ENCODE results near the gene CYFIP2. TPM values are rescaled to one million over a fixed set of nuclear protein-coding genes. Genes with fewer than 3 reads are reported as not detected.
"Not testable (repeated sequence)": the region's sequence is repeated elsewhere in the genome, so short reads cannot be mapped to it uniquely, and the experiment has no call there.

CYFIP2 gene
- total RNA-seq, 1 experiment from 2014 or later = 355 TPM

DNA sequence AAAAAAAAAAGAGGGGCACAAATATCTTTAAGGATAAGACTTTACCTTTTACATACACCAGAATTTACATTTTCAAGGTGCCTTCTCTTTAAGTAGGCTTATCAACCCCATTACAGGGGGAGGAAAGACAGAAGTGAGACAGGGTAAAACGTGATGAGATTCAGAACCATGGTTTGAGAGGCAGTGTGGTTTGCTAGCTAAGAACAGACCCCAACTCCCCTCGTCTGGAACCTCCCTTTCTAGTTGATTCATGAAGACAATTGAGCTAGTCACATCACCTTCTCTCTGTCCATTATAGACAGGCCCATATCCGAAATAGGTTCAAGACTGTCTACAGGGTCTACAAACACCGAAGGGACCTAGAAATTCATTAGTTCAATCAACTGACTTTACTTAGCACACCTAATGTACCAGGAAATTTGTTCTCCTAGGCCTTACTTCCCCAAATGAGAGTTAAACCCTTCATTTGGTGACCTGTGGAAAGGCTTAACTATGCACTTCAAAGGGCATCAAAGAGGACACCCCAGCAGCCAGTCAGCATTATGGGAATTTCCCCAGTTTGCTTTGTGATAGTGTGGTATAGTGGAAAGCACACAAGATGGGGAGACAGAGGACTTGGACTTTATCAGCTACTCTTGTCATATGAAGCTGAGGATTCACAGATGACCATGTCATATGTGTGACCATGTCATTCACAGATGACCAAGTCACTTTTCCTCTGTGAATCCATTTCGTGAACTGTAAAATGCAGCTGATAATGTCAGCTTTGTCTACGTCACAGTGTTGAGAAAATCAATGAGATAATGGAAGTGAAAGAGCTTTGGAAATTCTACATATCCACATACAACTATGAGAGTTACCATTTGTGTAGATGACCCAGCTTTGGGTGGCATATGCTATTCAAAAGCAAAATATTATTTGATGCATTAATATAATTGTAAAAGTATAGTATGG, 40.2 kb upstream of the CYFIP2 start:
- peaks cover 13% of the 10 kb centered on the region for H3K4me1 ChIP-seq (ENCODE audit: low read length)
- no peaks in the 10 kb centered on the region for H3K79me2 ChIP-seq (ENCODE audit: low read length)
- H3K9ac ChIP-seq (ENCODE audit: low read length) = no peak overlapping the region
- no peak overlapping the region for H3K4me2 ChIP-seq (ENCODE audit: low read depth, low read length, poor library complexity, severe bottlenecking)
- H4K20me1 ChIP-seq (ENCODE audit: insufficient read depth, low read depth, low read length) = no peaks in the 10 kb centered on the region
- DNase-seq = no peak
- H3K9me3 ChIP-seq (ENCODE audit: low read length) = no peaks in the 10 kb centered on the region
- H3K4me3 ChIP-seq (ENCODE audit: low read length) = no peak overlapping the region
- H3K27me3 ChIP-seq (ENCODE audit: low read length) = no peaks in the 10 kb centered on the region
- H3K9me2 ChIP-seq (replicated peaks; ENCODE audit: insufficient read depth, low read length) = no peaks in the 10 kb centered on the region
- H3K36me3 ChIP-seq (ENCODE audit: insufficient read depth, low read length) = no peaks in the 10 kb centered on the region
- H3K27ac ChIP-seq (ENCODE audit: low read length) = no peak overlapping the region
- H2AFZ ChIP-seq (ENCODE audit: low read length) = no peak overlapping the region; the same call in 1 of the 2 replicates

DNA sequence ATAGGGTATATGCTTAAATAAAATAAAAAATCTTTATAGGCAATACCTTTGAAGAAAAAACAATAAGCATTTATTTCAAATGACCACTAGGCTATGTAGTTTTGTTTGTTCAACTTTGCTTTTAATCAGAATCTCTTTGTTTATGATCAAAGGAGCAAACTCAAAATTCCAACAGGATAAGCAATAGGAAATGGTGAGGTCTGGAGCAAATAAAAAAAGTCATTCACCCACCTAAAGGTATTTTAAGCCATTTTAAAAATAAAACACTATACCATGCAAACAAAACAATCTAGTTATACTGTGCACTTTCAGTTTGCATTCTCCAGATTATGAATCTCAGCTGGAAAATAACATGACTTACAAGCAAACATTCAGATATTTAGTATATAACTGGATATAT, 35.3 kb upstream of the CYFIP2 start:
- no peaks in the 10 kb centered on the region for H3K9me2 ChIP-seq (replicated peaks; ENCODE audit: insufficient read depth, low read length)
- no peak overlapping the region for H3K9ac ChIP-seq (ENCODE audit: low read length)
- H3K36me3 ChIP-seq (ENCODE audit: insufficient read depth, low read length) = no peaks in the 10 kb centered on the region
- no peak overlapping the region for H3K27ac ChIP-seq (ENCODE audit: low read length)
- no peak overlapping the region for H3K4me2 ChIP-seq (ENCODE audit: low read depth, low read length, poor library complexity, severe bottlenecking)
- no peaks in the 10 kb centered on the region for H3K27me3 ChIP-seq (ENCODE audit: low read length)
- H3K79me2 ChIP-seq (ENCODE audit: low read length) = no peaks in the 10 kb centered on the region
- no peaks in the 10 kb centered on the region for H3K4me1 ChIP-seq (ENCODE audit: low read length)
- no peak for DNase-seq
- H3K9me3 ChIP-seq (ENCODE audit: low read length) = no peaks in the 10 kb centered on the region
- H2AFZ ChIP-seq (ENCODE audit: low read length) = no peak overlapping the region
- no peaks in the 10 kb centered on the region for H4K20me1 ChIP-seq (ENCODE audit: insufficient read depth, low read depth, low read length)
- no peak overlapping the region for H3K4me3 ChIP-seq (ENCODE audit: low read length)

DNA sequence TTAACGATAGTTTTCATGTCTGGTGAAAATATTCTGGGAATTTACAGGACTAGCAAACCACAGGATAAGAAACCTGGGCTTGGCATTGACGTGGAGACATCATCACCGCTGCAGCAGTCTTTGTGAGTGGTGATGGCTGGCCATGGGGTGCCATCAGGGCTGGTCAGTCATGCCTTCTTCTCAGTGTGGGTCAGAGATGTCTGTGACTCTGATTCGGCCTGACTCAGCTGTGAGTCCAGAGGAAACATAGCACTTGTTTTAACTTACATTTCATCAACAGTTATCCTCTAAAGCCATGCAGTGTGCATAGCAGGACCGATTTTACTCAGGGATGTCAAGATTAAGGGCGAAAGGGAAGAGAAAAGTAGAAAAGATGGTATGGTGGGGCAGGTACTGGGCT, 33.2 kb upstream of the CYFIP2 start:
- Histone ChIP-seq H3K9me3 (ENCODE audit: low read length) (no peaks in the 10 kb centered on the region), H3K9ac (ENCODE audit: low read length) (no peak overlapping the region), H3K4me1 (ENCODE audit: low read length) (no peaks in the 10 kb centered on the region), H3K4me3 (ENCODE audit: low read length) (no peak overlapping the region), H3K27me3 (ENCODE audit: low read length) (no peaks in the 10 kb centered on the region), H3K9me2 (replicated peaks; ENCODE audit: insufficient read depth, low read length) (no peaks in the 10 kb centered on the region), H3K79me2 (ENCODE audit: low read length) (no peaks in the 10 kb centered on the region), H3K4me2 (ENCODE audit: low read depth, low read length, poor library complexity, severe bottlenecking) (no peak overlapping the region), H3K27ac (ENCODE audit: low read length) (no peak overlapping the region), H3K36me3 (ENCODE audit: insufficient read depth, low read length) (no peaks in the 10 kb centered on the region), H4K20me1 (ENCODE audit: insufficient read depth, low read depth, low read length) (no peaks in the 10 kb centered on the region), H2AFZ (ENCODE audit: low read length) (no peak overlapping the region)
- no peak for DNase-seq

GRCh38 chr5:157233515-157233914, 32.4 kb upstream of the CYFIP2 start:
- no peaks in the 10 kb centered on the region for H3K9me2 ChIP-seq (replicated peaks; ENCODE audit: insufficient read depth, low read length)
- H3K4me3 ChIP-seq (ENCODE audit: low read length) = no peak overlapping the region
- no peaks in the 10 kb centered on the region for H4K20me1 ChIP-seq (ENCODE audit: insufficient read depth, low read depth, low read length)
- no peaks in the 10 kb centered on the region for H3K79me2 ChIP-seq (ENCODE audit: low read length)
- H3K9ac ChIP-seq (ENCODE audit: low read length) = no peak overlapping the region
- no peak overlapping the region for H3K27ac ChIP-seq (ENCODE audit: low read length)
- no peaks in the 10 kb centered on the region for H3K36me3 ChIP-seq (ENCODE audit: insufficient read depth, low read length)
- no peak overlapping the region for H2AFZ ChIP-seq (ENCODE audit: low read length)
- H3K4me1 ChIP-seq (ENCODE audit: low read length) = no peaks in the 10 kb centered on the region
- no peaks in the 10 kb centered on the region for H3K27me3 ChIP-seq (ENCODE audit: low read length)
- no peaks in the 10 kb centered on the region for H3K9me3 ChIP-seq (ENCODE audit: low read length)
- no peak for DNase-seq
- H3K4me2 ChIP-seq (ENCODE audit: low read depth, low read length, poor library complexity, severe bottlenecking) = no peak overlapping the region

DNA sequence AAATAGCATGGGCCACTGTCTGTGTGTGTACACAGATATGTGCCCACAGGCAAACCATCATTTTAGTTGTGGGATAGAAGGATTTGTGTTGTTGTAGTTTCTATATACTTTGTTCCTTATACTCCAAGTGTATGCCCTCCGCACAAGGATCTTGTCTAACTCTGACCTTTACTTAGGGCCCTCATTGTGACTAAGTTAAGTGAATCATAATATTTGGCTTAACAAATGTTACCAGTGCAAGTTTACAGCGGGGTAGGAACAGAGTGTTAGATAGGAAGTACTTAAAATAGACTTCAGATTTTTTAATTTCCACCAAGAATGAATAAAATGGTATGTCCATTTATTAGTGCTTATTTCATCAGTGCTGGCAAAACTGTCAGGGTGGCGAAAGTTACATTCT, 29.5 kb upstream of the CYFIP2 start:
- no peak for DNase-seq
- H3K27ac ChIP-seq (ENCODE audit: low read length) = no peak overlapping the region
- no peaks in the 10 kb centered on the region for H3K36me3 ChIP-seq (ENCODE audit: insufficient read depth, low read length)
- H3K9ac ChIP-seq (ENCODE audit: low read length) = no peak overlapping the region
- H3K9me3 ChIP-seq (ENCODE audit: low read length) = no peaks in the 10 kb centered on the region
- H3K9me2 ChIP-seq (replicated peaks; ENCODE audit: insufficient read depth, low read length) = no peaks in the 10 kb centered on the region
- no peaks in the 10 kb centered on the region for H3K27me3 ChIP-seq (ENCODE audit: low read length)
- H2AFZ ChIP-seq (ENCODE audit: low read length) = no peak overlapping the region
- H3K4me2 ChIP-seq (ENCODE audit: low read depth, low read length, poor library complexity, severe bottlenecking) = no peak overlapping the region
- no peaks in the 10 kb centered on the region for H3K79me2 ChIP-seq (ENCODE audit: low read length)
- no peak overlapping the region for H3K4me3 ChIP-seq (ENCODE audit: low read length)
- H4K20me1 ChIP-seq (ENCODE audit: insufficient read depth, low read depth, low read length) = no peaks in the 10 kb centered on the region
- H3K4me1 ChIP-seq (ENCODE audit: low read length) = peaks cover 6% of the 10 kb centered on the region; the same call in 1 of the 2 replicates

DNA sequence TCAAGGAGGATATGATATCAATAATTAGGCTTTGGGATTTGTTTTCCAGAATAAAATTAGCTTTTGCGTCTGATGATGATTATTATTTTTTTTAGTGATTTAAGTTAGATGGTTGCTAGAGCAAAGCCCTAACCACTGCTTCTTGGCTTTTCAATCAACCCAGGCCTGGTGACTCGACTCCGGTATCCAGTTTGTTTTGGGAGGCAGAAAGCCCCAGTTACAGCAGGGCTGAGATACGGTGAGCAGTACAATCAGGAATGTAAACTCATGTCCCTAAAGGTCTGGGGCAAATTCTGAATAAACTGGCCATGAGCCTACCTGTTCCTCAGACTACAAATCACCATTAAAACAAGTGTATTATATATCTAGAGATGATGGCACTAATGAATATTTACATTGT, 24.4 kb upstream of the CYFIP2 start:
- H3K27ac ChIP-seq (ENCODE audit: low read length) = no peak overlapping the region
- no peaks in the 10 kb centered on the region for H4K20me1 ChIP-seq (ENCODE audit: insufficient read depth, low read depth, low read length)
- H3K79me2 ChIP-seq (ENCODE audit: low read length) = no peaks in the 10 kb centered on the region
- no peak for DNase-seq
- H3K27me3 ChIP-seq (ENCODE audit: low read length) = no peaks in the 10 kb centered on the region
- no peaks in the 10 kb centered on the region for H3K36me3 ChIP-seq (ENCODE audit: insufficient read depth, low read length)
- H3K4me2 ChIP-seq (ENCODE audit: low read depth, low read length, poor library complexity, severe bottlenecking) = no peak overlapping the region
- H2AFZ ChIP-seq (ENCODE audit: low read length) = no peak overlapping the region
- no peaks in the 10 kb centered on the region for H3K9me2 ChIP-seq (replicated peaks; ENCODE audit: insufficient read depth, low read length)
- no peak overlapping the region for H3K4me3 ChIP-seq (ENCODE audit: low read length)
- H3K4me1 ChIP-seq (ENCODE audit: low read length) = peaks cover 6% of the 10 kb centered on the region; the same call in 1 of the 2 replicates
- H3K9ac ChIP-seq (ENCODE audit: low read length) = no peak overlapping the region
- no peaks in the 10 kb centered on the region for H3K9me3 ChIP-seq (ENCODE audit: low read length)

DNA sequence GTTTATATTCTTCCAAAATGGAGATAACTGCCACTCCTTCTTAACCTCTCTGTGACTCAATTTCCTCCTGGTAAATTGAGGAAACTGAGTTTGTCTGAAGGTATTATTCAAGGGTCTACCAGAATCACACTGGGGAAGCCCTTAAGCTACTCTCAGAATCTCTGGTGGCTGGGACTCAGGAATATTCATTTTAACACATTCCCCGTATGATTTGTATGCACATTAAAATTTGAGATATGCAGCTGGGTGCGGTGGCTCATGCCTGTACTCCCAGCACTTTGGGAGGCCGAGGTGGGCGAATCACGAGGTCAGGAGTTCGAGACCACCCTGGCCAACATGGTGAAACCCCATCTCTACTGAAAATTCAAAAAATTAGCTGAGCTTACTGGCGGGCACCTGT, 21.2 kb upstream of the CYFIP2 start:
- H3K27ac ChIP-seq (ENCODE audit: low read length) = not testable (repeated sequence)

GRCh38 chr5:157245476-157245875, 20.4 kb upstream of the CYFIP2 start:
- Histone ChIP-seq H4K20me1 (ENCODE audit: insufficient read depth, low read depth, low read length) (no peaks in the 10 kb centered on the region), H3K9ac (ENCODE audit: low read length) (no peak overlapping the region), H3K79me2 (ENCODE audit: low read length) (no peaks in the 10 kb centered on the region), H3K9me2 (replicated peaks; ENCODE audit: insufficient read depth, low read length) (no peaks in the 10 kb centered on the region), H2AFZ (ENCODE audit: low read length) (no peak overlapping the region), H3K9me3 (ENCODE audit: low read length) (no peaks in the 10 kb centered on the region), H3K4me3 (ENCODE audit: low read length) (no peak overlapping the region), H3K27me3 (ENCODE audit: low read length) (no peaks in the 10 kb centered on the region), H3K4me1 (ENCODE audit: low read length) (peaks cover 25% of the 10 kb centered on the region), H3K36me3 (ENCODE audit: insufficient read depth, low read length) (no peaks in the 10 kb centered on the region), H3K4me2 (ENCODE audit: low read depth, low read length, poor library complexity, severe bottlenecking) (no peak overlapping the region), H3K27ac (ENCODE audit: low read length) (no peak overlapping the region)
- DNase-seq = no peak

More for the DNA sequence above, 21.2 kb upstream of the CYFIP2 start:
- H3K36me3 ChIP-seq (ENCODE audit: insufficient read depth, low read length); H3K9ac ChIP-seq (ENCODE audit: low read length); H2AFZ ChIP-seq (ENCODE audit: low read length); DNase-seq; H3K9me2 ChIP-seq (replicated peaks; ENCODE audit: insufficient read depth, low read length); H4K20me1 ChIP-seq (ENCODE audit: insufficient read depth, low read depth, low read length); H3K9me3 ChIP-seq (ENCODE audit: low read length); H3K79me2 ChIP-seq (ENCODE audit: low read length); H3K27me3 ChIP-seq (ENCODE audit: low read length); H3K4me3 ChIP-seq (ENCODE audit: low read length); H3K4me2 ChIP-seq (ENCODE audit: low read depth, low read length, poor library complexity, severe bottlenecking): not testable (repeated sequence)
- peaks cover 25% of the 10 kb centered on the region for H3K4me1 ChIP-seq (ENCODE audit: low read length)

Data from Karpas-422 (cell line).